GM06990 (cell line): ENCODE measurements around the gene CELSR1.

Source experiments
- DNase-seq: peaks from one replicate; pipeline ENCODE4 v3.0.0-alpha.2; 2011; ENCODE audit not compliant: insufficient read length; ENCODE audit errors: extremely low read depth
- H3K27me3 ChIP-seq: replicated peaks from 2 replicates; pipeline ENCODE4 v1.6.0; 2011; ENCODE audit warnings: low read length; ENCODE audit not compliant: control insufficient read depth, insufficient read depth
- H3K36me3 ChIP-seq: 2 replicates; pipeline ENCODE4 v1.5.1; 2011; ENCODE audit warnings: low read length; ENCODE audit not compliant: control insufficient read depth, insufficient read depth
- H3K4me3 ChIP-seq: replicated peaks from 2 replicates; pipeline ENCODE4 v1.5.1; 2011; ENCODE audit warnings: low read depth, mild to moderate bottlenecking, control low read depth, low read length
- CTCF ChIP-seq: IDR thresholded peaks from 2 replicates; pipeline ENCODE4 v1.5.1; 2011; ENCODE audit warnings: low read length, control low read depth, mild to moderate bottlenecking, inconsistent platforms; ENCODE audit not compliant: insufficient read depth, poor library complexity, severe bottlenecking

Gene CELSR1

DNA sequence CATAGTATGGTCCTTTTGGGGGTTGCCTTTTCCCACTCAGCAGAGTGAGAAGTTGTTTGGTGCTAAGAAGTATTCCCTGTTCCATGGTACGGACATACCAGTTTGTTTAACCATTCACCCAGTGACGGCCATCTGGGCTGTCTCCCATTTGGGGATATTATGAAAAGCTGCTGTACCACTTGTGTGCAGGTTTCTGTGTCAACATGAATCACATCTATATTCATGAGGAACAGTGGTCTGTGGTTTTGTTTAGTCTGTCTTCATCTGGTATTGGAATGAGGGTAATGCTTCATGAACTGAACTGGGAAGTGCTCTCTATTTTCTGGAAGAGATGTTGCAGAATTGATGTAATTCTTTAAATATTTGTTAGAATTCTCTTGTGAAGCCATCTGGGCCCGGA lies 112.4 kb downstream of the CELSR1 start:
- Histone ChIP-seq H3K4me3 (no peak overlapping the region), H3K36me3 (no peaks in the 10 kb centered on the region), H3K27me3 (no peaks in the 10 kb centered on the region; the same call in 1 of the 2 replicates)
- DNase-seq, result no peak
- no peak for TF ChIP-seq CTCF

DNA sequence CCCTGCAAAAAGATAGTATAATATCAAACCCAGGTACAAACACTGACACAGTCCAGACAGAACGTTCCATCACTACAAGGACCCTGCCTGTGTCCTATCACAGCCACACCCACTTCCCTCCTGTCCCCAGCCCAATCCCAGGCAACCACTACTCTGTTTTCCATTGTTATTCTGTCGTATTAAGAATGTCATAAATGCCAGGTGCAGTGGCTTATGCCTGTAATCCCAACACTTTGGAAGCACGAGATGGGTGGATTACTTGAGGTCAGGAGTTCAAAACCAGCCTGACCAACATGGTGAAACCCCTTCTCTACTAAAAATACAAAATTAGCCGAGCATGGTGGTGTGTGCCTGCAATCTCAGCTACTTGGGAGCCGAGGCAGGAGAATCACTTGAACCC lies 112.9 kb downstream of the CELSR1 start:
- Histone ChIP-seq H3K4me3 (no peak overlapping the region), H3K27me3 (no peaks in the 10 kb centered on the region; the same call in 1 of the 2 replicates), H3K36me3 (no peaks in the 10 kb centered on the region)
- TF ChIP-seq CTCF, result no peak
- DNase-seq, result no peak

DNA sequence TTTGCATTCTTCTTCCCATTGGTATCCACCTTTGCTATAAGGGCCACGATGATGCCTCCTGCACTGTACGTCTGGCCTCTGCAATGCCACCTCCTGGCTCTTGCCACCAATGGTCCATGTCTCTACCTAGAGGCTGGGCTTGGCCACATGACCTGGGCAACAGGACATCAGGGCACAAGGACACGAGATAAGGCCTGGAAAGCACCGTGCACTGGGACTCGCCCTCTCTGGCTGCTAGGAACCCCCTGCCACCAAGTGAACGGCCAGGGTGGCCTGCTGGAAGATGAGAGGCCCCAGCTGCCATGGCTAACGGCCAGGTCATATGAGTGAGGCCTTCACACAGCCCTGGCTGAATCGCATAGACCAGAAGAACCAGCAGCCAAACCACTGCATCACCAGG lies 114.5 kb downstream of the CELSR1 start:
- no peak for DNase-seq
- no peak overlapping the region for H3K4me3 ChIP-seq
- no peak for TF ChIP-seq CTCF
- H3K36me3 ChIP-seq, result no peaks in the 10 kb centered on the region
- H3K27me3 ChIP-seq, result no peaks in the 10 kb centered on the region

DNA sequence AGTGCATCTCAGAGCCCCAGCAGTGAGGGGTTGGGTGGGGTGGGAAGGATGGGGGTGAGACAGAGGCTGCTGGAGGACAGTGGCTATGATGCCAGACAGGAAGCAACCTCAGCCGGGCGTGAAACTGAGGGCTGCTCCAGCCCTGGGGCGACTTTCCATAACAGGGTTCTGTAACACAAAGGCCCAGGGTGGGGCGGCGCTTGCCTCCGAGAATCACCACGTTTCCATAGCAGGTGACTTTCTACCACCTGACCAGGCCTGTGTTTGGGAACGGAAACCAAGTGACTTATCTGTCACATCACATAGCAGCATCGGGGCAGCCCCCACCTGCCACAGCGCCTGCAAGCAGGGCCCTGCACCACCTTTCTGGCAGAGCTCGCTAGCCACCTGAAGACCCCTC lies 116.2 kb downstream of the CELSR1 start:
- peak; percentile 44 for DNase-seq
- H3K27me3 ChIP-seq, result no peaks in the 10 kb centered on the region
- no peak overlapping the region for H3K4me3 ChIP-seq
- no peaks in the 10 kb centered on the region for H3K36me3 ChIP-seq
- TF ChIP-seq CTCF, result no peak

- TF ChIP-seq CTCF, result no peak
- no peaks in the 10 kb centered on the region for H3K36me3 ChIP-seq
- H3K4me3 ChIP-seq, result no peak overlapping the region
- no peaks in the 10 kb centered on the region for H3K27me3 ChIP-seq
- no peak for DNase-seq
These were observed 117.5 kb downstream of the CELSR1 start for GRCh38 chr22:46419754-46420571.

GRCh38 chr22:46418827-46419226 lies 118.6 kb downstream of the CELSR1 start:
- no peak for TF ChIP-seq CTCF
- Histone ChIP-seq H3K4me3 (no peak overlapping the region), H3K36me3 (no peaks in the 10 kb centered on the region), H3K27me3 (no peaks in the 10 kb centered on the region)
- no peak for DNase-seq
